Stimulated activated CD4-positive, alpha-beta T cell treated with anti-CD3 and anti-CD28 coated beads, Interleukin-4, amount 100 ng/mL, for 4 hours (primary cell): ENCODE results near the gene CNN2.
A peak's percentile ranks its signal among the peaks of the same experiment; 100 is the strongest.
"Not testable (repeated sequence)": the region's sequence is repeated elsewhere in the genome, so short reads cannot be mapped to it uniquely, and the experiment has no call there.

Experiments
- DNase-seq, 2 experiments: peaks; one replicate each; pipeline ENCODE4 v3.0.0-alpha.2; 2020

The CNN2 gene

DNA sequence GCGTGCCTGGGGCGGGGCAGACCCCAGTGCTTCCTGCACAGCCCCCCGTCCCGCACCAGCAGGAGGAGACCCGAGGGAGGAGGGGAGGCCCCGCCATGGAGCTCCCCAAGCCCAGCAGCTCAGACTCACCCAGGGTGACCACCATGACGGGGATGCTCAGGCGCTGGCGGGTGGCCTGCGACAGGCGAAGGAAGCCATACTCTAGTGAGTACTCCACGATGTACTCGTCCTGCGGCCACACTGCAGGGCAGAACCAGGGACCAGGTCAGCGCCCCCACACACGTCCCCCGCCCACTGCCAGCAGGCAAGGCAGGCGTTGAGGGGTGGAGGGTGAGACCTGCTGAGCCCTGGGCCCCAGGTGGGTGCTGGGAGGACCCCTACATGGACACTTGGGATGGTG, 14.1 kb upstream of the CNN2 start:
- no peak for DNase-seq

DNA sequence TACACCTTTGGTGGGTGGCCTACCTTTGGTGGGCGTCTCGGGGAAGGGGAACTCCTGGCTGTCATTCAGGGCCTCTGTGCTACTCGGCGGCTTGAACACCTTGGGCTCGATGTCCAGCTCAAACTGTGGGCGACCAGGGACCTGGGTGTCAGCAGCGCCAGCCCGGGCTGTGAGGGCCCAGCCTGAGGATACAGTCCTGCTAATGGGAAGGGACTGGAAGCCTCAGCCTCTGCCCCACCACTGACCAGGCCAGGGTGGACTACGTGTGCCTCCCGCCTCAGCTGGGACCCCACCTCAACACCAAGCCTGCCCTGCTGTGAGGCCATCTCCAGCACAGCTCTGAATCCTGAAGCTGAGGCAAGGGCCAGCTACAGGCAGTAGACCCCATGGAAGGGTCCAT, 13.2 kb upstream of the CNN2 start:
- DNase-seq, result no peak

DNA sequence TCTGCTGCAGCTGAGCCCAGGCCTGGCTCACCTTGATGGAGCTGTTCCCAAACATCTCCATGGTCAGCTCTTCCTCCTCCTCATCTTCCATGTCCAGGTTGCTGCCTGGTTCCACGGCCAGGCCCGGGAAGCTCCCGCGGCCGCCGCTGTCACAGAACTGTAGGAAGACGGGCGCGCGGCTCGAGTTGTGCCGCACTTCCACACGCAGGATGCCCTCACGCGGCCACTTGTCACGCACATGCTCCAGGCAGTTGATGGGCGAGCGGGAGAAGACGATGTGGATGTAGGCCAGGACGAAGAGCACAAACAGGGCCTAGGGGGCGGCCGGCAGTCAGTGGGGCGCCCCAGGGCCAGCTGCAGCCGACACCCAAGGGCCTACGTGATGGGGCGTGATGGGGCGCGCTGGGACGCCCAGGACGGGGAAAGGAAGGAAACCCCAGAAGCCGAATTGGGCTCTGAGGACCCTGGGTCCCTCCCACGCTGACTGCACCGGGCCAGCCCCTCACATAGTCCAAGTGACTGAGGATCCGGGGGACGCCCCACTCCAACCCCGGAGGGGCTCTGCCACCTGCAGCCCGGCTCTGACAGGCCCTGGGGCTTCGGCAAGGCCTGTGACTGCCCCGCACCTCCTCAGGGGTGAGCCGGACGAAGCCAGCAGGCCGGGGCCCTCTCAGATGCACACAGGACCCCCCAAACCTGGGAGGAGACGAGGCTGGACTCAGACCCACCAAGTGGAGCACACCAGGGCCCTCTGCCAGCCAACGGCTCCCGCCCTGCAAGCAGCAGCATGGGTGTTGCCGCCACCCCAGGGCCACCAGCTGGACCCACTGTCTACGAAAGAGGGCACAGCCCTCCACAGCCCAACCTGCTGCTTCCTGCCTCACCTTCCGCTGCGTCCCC, 12.0 kb upstream of the CNN2 start:
- no peak for DNase-seq

DNA sequence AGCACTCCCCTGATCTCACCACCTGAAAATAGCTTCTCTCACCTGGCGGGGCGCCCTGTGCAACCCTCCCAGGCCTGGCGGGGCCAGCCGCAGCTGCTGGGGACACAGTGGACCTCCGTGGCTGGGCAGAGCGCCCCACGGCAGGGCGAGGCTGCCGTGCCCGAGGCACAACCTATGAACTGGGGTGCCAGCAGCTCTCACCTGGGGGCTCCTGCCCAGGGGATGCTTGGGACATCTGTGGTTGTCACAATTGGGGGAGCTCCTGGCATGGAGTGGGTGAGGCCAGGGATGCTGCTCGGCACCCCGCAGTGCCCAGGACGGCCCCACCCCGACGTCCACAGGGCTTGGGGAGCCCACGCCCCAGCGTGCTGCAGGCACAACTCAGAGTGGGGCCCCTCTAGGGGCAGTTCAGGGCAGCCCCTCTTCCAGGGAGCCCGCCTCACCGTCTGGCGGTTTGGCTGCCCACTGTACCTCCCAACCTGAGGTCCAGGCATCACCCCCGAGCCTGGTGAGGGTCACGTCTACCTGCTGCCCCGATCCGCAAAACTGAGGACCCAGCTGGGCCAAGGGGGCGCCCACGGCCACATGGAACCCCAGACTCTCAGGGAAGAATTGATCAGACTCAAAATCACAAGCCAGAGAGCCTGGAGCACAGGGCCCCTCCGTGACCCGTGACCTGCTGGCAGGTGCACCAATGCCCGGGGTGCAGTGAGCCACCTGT, 11.2 kb upstream of the CNN2 start:
- DNase-seq, result no peak

DNA sequence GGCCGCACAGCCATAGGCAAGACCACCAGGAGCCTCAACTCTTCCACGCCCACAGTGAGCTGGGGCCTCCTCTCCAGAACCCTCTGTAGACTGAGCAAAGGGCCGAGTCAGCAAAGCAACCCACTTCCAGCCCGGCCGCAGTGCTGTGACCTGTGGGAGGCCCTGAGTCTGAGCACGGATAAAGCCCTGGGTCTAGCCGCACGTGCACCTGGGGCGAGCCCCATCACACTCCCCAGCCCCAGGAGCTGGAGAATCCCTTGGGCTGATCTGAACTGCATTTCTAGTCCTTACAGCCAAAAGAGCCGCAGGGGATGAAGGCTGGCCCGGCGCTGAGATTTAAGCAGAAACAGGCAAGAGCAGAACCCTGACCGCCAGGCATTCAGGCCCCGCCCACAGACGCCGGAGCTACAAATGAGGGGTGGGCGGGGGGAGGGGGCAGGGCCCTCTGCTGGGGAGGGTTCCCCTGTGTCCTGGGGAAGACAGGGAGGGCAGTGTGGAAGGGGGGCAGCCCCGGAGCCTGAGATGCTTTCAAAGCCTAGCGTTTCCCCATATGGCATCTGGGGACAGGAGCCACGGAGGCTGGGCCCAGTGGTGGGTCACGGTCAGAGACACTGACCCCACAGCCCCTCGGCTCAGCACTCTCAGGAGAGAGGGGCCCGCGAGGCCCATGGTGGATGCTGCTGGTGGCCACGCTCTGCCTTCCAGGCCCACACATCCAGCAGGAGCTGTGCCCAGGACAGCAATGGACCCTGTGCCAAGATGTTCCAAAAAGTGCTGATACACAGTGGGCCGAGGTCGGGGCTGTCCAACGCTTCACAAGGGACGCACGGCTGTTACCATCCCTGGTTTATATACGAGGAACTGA, 10.4 kb upstream of the CNN2 start:
- no peak for DNase-seq

DNA sequence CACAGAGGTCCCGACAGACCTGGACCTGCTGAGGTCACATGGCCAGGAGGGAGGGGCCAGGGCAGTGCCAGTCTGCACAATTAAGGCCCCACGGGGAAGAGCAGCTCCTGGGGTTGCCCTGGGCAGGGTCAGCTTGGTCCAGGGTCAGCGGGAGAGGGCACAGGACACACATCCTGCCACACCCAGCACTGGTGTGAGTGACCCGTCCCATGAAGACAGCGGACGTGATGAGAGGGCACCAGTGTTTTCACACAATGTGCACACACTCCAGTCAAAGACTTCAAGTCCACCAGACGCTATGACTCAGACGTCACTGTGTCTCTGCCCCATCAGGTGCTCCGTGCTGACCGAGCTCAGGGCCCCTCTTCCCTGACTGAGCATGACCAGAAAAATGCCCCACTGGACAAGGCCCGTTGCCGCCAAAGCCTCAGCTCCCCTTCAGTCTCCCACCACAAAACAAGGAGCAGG, 9.7 kb upstream of the CNN2 start:
- DNase-seq, result no peak

DNA sequence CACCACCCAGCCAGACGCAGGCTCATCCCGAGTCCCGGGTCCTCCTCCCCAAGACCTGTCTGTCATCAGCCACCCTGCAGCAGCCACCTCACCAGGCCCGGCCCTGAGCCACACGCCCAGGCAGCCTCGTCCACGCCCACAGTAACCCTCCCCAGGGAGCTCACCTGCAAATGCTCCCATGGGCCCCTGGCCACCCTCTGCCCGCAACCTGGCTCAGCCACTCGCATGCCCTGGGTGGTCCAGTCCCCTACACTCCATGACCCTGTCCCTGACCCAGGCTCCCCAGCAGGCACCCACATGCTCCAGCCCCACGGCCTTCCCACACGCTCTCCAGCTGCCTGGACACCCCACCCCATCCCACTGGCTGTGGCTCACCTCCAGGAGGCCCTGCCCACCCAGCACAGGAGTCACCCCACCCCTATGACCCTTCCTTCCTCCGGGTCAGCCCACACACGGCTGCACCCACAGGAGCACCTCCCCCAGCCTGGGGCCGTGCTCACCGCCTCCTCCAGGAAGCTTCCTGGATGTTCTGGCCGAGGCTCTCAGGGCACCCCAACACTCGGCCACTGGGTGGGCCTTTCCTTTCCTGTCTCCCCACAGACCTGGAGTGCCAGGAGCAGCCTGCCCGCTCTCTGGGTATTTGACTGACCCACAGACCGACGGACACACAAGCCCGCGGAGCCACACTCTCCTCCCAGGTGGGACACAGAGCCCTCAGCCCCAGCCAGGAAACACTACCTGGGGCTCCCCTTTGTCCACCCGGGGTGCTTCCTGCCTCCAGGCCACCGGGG, 9.1 kb upstream of the CNN2 start:
- no peak for DNase-seq

DNA sequence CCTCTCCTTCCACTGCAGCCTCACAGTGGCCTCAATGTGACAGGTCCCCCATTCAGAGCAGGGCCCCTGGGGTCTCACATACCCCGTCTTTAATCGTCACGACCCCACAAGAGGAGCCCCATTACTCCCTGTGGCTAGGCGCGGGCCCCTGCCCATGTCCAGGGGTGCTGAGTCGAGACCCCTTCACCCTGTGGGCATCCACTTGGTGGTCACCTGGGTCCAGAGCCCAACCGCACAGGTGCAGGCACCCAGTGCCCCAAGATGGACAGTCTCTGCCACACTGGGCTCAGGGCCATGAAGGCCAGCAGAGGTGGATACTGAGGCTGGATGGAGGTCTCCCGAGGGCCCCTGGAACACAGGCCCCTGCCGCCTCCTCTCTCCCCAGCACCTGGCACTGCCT, 8.5 kb upstream of the CNN2 start:
- DNase-seq, result no peak

DNA sequence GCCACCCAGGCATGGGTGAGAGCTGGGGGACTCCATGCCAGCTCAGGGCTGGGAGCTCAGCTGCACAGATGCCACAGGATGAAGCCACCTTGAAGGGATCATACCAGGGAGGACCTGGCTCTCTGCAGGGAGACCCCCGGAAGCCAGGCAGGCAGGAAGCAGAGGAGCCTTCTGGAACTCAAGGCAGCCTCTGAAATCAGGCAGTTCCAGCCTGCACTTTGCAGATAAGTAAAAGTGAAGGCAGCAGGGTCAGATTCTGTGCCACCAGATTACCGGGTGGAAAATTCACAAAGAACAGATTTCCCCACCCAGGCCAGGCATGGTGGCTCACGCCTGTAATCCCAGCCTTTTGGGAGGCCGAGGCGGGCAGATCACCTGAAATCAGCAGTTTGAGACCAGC, 8.0 kb upstream of the CNN2 start:
- DNase-seq, result no peak

DNA sequence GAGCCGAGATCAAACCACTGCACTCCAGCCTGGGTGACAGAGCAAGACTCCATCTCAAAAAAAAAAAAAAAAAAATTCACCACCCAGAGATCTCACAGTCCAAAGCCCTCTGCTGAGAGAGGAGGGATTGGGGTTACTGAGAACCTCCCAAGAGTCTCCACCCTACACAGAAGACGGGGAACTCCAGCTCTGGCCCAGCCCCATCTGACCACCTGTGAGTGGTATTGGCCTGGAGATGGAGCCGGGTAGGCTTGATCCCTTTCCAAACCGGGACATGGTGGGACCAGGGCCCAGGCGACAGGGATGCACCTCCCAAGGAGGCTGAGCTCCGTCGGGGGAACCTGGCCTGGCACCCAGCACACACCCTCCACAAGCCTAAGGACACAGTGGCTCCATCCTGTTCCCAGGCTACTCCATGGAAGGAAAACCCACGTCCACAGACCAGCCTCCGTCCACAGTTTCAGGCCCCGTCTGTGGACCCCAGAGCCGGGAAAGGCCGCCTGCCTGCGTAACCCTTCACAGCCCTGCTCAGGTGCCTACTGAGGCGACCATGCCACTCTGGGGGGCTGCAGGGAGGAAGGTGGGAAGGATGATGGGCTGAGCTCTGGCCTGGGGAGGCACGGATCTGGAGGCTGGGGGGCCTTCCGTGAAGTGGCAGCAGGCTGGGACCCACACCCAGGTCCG, 7.3 kb upstream of the CNN2 start:
- DNase-seq, result no peak

DNA sequence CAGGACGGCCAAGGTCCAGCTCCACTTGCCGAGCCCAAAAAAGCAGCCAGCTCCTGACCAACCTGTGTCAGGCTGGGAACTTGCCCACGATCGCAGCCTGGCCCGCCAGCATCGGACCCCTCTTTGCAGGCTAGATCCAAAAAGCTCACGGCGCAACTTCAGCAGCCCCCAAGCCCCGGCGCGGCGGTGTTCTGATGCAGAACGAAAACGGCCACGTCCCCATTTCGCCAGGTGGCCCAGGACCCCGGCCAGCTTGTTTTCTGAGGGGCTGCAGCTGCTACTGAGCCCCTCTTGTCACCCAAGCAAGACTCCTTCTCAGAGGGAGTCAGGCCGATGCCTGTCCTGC, 6.8 kb upstream of the CNN2 start:
- no peak for DNase-seq

DNA sequence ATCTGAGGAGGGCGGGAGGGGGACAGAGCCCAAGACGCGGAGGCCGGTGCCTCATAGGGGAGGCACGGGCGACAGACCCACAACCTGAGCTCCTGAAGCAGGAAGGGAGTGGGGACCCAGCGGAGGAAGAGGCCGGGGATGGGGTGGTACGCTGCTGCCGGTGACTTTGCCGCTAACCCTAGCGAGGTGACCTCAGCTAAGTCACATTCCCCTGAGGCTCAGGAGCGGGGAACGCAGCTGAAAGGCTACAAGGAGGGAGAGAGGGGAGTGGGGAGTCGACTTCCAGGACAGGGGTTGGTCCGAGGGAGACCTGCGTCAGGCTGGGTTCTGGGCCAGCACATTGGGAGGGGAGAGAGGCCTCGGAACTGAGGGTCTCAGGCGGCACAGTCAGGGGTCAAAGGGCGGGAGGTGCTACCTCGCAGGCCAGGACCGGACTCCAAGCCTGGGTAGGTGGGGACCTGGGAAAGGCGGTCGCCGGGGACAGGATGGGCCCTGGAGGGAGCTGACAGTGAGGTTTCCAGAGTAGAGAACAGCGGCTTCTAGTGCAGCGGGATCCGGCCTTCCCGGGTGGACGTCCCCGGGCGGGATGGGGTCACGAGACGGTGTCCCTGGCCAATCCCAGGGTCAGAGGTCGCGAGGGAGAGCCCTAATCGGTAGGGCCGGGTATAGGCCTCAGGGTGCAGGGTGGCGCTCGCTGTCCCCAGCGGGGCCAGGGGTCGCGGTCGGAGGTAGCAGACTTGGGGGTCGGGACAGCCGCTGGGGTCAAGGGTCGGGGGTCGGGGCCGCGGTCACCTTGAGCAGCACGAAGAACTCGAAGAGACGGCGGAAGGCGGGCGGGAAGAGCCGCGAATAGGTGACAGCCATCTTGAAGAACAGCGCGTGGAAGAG, 6.2 kb upstream of the CNN2 start:
- no peak for DNase-seq

DNA sequence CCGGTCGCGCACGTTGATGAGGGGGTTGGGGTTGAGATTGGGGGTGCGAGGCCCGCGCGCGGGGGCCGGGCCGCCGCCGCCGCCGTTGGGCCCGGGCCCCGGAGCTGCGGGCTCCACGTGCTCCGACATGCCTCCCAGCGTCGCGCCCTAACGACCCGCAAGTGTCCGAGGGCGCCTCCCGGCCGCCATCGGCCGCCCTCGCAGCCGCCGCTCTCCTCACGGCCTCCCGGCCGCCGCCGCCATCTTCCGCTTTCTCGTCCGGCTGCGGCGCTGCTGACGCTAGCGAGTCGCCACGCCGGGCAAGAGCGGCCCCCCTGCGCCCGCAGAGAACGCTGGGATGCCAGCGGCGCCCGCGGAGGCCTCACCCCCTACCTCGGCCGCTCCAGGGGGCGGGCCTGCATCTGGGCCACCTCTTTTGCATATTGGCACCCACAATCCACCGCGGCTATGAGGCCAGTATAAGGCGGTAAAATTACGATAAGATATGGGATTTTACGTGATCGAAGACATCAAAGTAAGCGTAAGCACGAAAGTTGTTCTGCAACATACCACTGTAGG, 5.5 kb upstream of the CNN2 start, which contains the start of gene TMEM259:
Gene TMEM259 (minus strand): TSS at position 256 of the 558 bp plus-strand sequence. CDS start 127 bp downstream, at position 129.
- peak; percentile 95 to 97 for DNase-seq

DNA sequence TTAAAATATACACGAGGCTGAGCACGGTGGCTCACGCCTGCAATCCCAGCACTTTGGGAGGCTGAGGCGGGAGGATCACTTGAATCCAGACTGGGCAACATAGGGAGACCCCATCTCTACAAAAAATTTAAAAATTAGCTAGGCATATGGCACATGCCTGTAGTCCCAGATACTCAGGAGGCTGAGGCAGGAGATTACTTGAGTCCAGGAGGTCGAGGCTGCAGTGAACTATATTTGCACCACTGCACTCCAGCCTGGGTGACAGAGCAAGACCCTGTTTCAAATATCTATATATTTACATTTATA, 2.6 kb upstream of the CNN2 start:
- not testable (repeated sequence) for DNase-seq

DNA sequence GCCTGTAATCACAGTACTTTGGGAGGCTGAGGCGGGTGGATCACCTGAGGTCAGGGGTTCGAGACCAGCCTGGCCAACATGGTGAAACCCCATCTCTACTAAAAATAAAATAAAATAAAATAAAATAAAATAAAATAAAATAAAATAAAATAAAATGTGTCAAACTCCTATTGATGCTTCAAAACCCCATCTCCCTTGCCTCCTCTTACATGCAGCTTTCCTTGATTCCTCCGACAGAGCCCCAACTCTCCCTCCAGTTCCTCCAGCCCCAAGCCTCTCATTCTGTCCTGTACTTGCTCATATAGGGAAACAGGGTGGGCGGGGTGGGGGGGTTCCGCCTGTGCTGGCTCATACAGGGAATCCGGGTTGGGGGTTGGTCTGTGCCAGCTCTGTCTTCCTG, 1.3 kb upstream of the CNN2 start:
- DNase-seq, result not testable (repeated sequence)

DNA sequence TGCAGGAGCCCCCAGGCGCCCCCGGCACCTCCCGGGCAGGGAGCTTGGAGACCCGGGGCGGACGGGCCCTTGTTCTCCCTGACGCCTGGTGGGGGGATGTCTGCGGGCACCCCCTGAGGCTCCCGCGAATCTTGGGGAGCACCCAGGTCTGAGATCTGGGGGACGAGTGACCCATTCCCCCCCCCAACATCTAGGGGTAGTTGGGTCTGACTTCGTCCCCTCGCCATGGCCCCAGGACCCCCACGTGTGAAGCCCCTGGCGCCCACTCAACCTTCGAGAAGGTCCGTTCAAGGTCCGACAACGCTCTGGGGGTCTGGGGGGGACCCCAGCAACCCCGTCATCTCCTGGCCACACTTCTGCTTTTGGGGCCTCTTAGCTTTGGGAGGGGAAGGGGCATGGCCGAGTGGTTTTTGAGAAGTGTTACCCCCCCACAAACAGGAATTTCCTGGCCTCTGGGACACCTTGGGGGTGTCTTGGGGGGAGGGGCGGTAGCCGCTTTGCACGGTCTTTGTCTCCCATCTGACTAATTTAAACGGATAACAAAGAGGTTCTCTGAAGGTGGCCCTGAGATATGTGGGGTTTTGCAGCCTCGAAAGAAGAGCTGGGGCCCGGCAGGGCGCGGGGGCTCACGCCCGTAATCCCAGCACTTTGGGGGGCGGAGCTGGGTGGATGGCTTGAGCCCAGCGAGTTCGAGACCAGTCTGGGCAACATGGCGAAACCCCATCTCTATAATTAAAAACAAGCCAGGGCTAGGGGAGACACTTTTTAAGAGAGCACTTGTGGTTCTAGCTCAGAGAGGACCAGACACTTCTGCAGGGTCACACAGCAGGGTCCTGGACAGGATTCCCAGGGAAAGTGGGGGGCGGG, 608 bp downstream of the CNN2 start:
- no peak for DNase-seq

DNA sequence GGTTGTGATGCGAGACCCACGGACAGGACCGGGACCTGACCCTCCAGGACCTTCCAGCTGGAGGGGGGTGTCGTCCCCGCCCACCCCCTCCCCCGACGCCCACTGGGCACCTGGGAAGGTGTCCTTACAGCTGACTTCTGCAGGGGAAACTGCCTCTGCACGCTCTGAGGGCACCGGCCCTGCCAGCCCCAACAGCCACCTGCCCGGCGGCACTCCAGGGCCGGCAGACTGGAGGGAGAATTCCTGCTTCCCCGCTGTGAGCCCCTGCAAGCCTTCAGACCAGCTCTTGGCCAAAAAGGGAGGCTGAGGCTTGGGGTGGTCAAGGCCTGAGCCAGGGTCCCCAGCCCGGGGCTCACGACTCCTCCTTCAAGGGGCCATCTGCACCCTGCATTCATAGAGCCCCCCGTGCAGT, 1.2 kb downstream of the CNN2 start:
- no peak for DNase-seq

DNA sequence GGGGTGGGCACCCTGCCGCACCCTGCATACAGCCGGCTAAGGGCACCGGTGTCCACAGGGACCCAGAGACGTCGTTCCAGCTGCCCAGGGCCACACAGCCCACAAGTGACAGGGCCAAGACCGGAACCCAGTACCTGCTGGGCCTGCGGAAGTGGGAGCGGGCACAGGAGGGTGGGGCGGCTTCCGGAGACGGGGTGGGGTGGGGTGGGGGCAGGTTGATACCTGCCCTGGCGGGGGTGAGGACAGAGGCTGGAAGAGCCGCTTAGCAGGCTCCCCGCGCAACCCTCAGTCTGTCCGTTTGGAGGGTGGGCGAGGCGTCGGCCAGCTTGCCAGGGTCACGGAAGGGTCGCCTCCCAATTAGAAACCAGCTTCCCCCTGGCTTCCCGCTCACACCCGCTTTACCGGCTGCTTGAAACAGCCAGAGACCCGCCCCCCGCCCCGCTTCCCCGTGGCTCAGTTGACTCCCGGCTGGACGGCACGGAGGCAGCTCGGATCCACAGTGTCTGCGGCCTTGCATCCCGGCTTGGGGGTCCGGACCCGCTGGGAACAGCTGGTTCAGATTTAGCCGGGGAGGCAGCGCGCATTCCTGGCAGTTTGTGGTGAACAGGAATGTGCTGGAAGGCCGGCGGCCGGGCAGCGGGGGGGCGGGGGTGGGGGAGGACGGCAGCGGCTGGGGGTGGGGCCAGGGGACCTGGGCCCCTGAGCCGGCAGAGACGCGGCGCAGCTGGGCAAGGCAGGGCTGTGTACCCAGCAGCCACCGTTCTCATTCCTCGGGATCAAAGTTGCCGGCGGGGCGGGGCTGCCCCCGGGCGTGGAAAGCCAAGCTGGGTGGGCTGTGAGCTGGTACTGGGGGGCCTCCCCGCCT, 1.9 kb downstream of the CNN2 start:
- peak; percentile 39 to 48 for DNase-seq
